GM12878 (cell line): ENCODE measurements around the gene CIPC. TPM values are rescaled to one million over a fixed set of nuclear protein-coding genes. Genes with fewer than 3 reads are reported as not detected.

Source experiments
- ATAC-seq: fragments of 200-7000 bp; cut with Tn5 transposase; 3 replicates; pipeline ENCODE4 v1.9.1; 2020; ENCODE audit warnings: mild to moderate bottlenecking, moderate library complexity
- BruUV-seq: library from RNA; stranded (reverse); fragments of 400-500 nt; replicated peaks from 2 replicates; lab custom pipeline; 2021; lab: Mats Ljungman, UMichigan
- CTCF ChIA-PET: fragments of 300-600 bp; sonication (Branson Sonifier 250); formaldehyde crosslinking; extraction: SDS; loops from one replicate; lab custom pipeline; 2021; ENCODE audit warnings: inconsistent platforms; lab: Yijun Ruan, JAX
- POLR2A ChIA-PET: fragments of 350-600 bp; formaldehyde crosslinking; extraction: SDS; loops from one replicate; lab custom pipeline; 2021; ENCODE audit warnings: inconsistent platforms; lab: Charles Lee
- RAD21 ChIA-PET: fragments of 300-600 bp; sonication (Branson Sonifier 250); formaldehyde crosslinking; loops from one replicate; lab custom pipeline; 2023; ENCODE audit warnings: antibody characterized with exemption; ENCODE audit not compliant: unreplicated experiment; lab: Charles Lee
- SMC1A ChIA-PET: fragments of 300-600 bp; sonication (Branson Sonifier 250); formaldehyde crosslinking; loops from one replicate; lab custom pipeline; 2023; ENCODE audit not compliant: unreplicated experiment, uncharacterized antibody; lab: Charles Lee
- DNase-seq: peaks from one replicate; pipeline ENCODE4 v3.0.0-alpha.2; 2011; ENCODE audit warnings: low read depth, low spot score
- FAIRE-seq: peaks from 3 replicates; lab custom pipeline; 2011; peaks lifted over from hg19 to GRCh38; lab: Jason Lieb, UNC
- H2AFZ ChIP-seq: 2 replicates; pipeline ENCODE4 v1.6.0; 2011; ENCODE audit warnings: low read depth, low read length, control low read depth; ENCODE audit not compliant: control insufficient read depth
- H3K27ac ChIP-seq: 2 replicates; pipeline ENCODE4 v1.5.1; 2011; ENCODE audit warnings: control low read depth; ENCODE audit not compliant: control insufficient read depth, insufficient read depth
- H3K27me3 ChIP-seq, 2 experiments: replicated peaks in 1 of 2; 2 replicates each; pipeline versions ENCODE4 v1.6.0 to v1.6.1; 2011; ENCODE audit warnings: low read length in 1 of 2; ENCODE audit not compliant: control insufficient read depth in 2 of 2, insufficient read depth in 2 of 2
- H3K36me3 ChIP-seq, 2 experiments: 2 replicates each; pipeline ENCODE4 v1.5.1; 2011; ENCODE audit warnings: low read length in 1 of 2; ENCODE audit not compliant: control insufficient read depth in 2 of 2, insufficient read depth in 2 of 2
- H3K4me1 ChIP-seq: 2 replicates; pipeline ENCODE4 v1.6.1; 2011; ENCODE audit warnings: mild to moderate bottlenecking, low read length, moderate library complexity, mixed read lengths; ENCODE audit not compliant: control insufficient read depth, insufficient read depth
- H3K4me2 ChIP-seq: 2 replicates; pipeline ENCODE4 v1.6.0; 2011; ENCODE audit warnings: control low read depth; ENCODE audit not compliant: control insufficient read depth, insufficient read depth
- H3K4me3 ChIP-seq: fragments of 200-600 bp; sonication (generic); 2 replicates; pipeline ENCODE4 v1.5.1; 2016
- H3K79me2 ChIP-seq: 2 replicates; pipeline ENCODE4 v1.6.0; 2011; ENCODE audit warnings: low read length; ENCODE audit not compliant: control insufficient read depth, insufficient read depth
- H3K9ac ChIP-seq: 2 replicates; pipeline ENCODE4 v1.8.0; 2011; ENCODE audit warnings: low read length, control low read depth, mixed read lengths; ENCODE audit not compliant: control insufficient read depth, insufficient read depth
- H3K9me3 ChIP-seq: replicated peaks from 3 replicates; pipeline ENCODE4 v1.5.1; 2011; ENCODE audit warnings: mild to moderate bottlenecking, low read length; ENCODE audit not compliant: control insufficient read depth, insufficient read depth
- H4K20me1 ChIP-seq: 2 replicates; pipeline ENCODE4 v1.6.0; 2011; ENCODE audit not compliant: control insufficient read depth, insufficient read depth
- BCL11A ChIP-seq: IDR thresholded peaks from 2 replicates; pipeline ENCODE4 v1.6.1; 2011; ENCODE audit warnings: low read depth, low read length
- CTCF ChIP-seq, 3 experiments: IDR thresholded peaks in 2 of 3; conservative IDR thresholded peaks in 1 of 3; 2 replicates each; pipeline ENCODE4 v1.5.1; 2011; ENCODE audit warnings: low read depth in 3 of 3, low read length in 3 of 3, mild to moderate bottlenecking in 3 of 3, control low read depth in 2 of 3, moderate library complexity in 2 of 3, inconsistent platforms in 1 of 3, mixed read lengths in 1 of 3; ENCODE audit not compliant: control insufficient read depth in 2 of 3, insufficient read depth in 1 of 3; ENCODE audit errors: extremely low read depth in 1 of 3
- MEF2B ChIP-seq: fragments of 450-650 bp; IDR thresholded peaks from 2 replicates; pipeline ENCODE4 v1.6.1; 2018; ENCODE audit warnings: mild to moderate bottlenecking, moderate library complexity; ENCODE audit not compliant: partially characterized antibody, poor library complexity, severe bottlenecking
- PAX5 ChIP-seq: IDR thresholded peaks from 2 replicates; pipeline ENCODE4 v1.6.1; 2011; ENCODE audit warnings: low read depth, low read length, borderline replicate concordance
- RAD21 ChIP-seq: IDR thresholded peaks from 2 replicates; pipeline ENCODE4 v1.6.1; 2011; ENCODE audit warnings: mild to moderate bottlenecking, low read depth, low read length, moderate library complexity; ENCODE audit not compliant: insufficient read depth
- RFX5 ChIP-seq: IDR thresholded peaks from 2 replicates; pipeline ENCODE4 v1.6.1; 2011; ENCODE audit warnings: low read depth, low read length, improper control_type of control experiment
- SIX5 ChIP-seq: IDR thresholded peaks from 2 replicates; pipeline ENCODE4 v1.6.1; 2011; ENCODE audit warnings: mild to moderate bottlenecking, low read depth, low read length, moderate library complexity; ENCODE audit not compliant: severe bottlenecking
- SMARCA5 ChIP-seq: fragments of 450-650 bp; IDR thresholded peaks from 2 replicates; pipeline ENCODE4 v1.6.1; 2017; ENCODE audit warnings: mild to moderate bottlenecking
- SMC3 ChIP-seq: IDR thresholded peaks from 2 replicates; pipeline ENCODE4 v1.6.1; 2011; ENCODE audit warnings: low read length, improper control_type of control experiment, borderline replicate concordance
- SREBF1 ChIP-seq: IDR thresholded peaks from 2 replicates; pipeline ENCODE4 v1.6.1; 2012; ENCODE audit warnings: mild to moderate bottlenecking, low read length
- SUZ12 ChIP-seq: fragments of 200-600 bp; sonication (generic); IDR thresholded peaks from one replicate; pipeline ENCODE4 v1.6.1; 2018; ENCODE audit warnings: antibody characterized with exemption, mild to moderate bottlenecking; ENCODE audit not compliant: unreplicated experiment
- ZBTB11 ChIP-seq: fragments of 450-650 bp; formaldehyde crosslinking; IDR thresholded peaks from 2 replicates; pipeline ENCODE4 v1.5.0; 2022; ENCODE audit warnings: mild to moderate bottlenecking, missing genetic modification characterization
- ZNF217 ChIP-seq: fragments of 450-650 bp; IDR thresholded peaks from 2 replicates; pipeline ENCODE4 v1.6.1; 2017; ENCODE audit warnings: antibody characterized with exemption, mild to moderate bottlenecking
- WGBS: methylation state at CpG from one replicate; pipeline ENCODE4 v1.1.6; 2016; ENCODE audit warnings: low lambda C conversion rate; ENCODE audit not compliant: insufficient replicate concordance, insufficient coverage; ENCODE audit errors: missing lambda C conversion rate; 5-methylcytosine and 5-hydroxymethylcytosine counted together
- in situ Hi-C: fragments of 300-500 bp; cut with MboI; formaldehyde crosslinking; loops from 9 replicates; pipeline ENCODE4 v1.14.3; 2018; ENCODE audit warnings: mixed read lengths
- intact Hi-C: fragments of 100-400 bp; cut with micrococcal nuclease; formaldehyde crosslinking; loops from one replicate; pipeline ENCODE4 v1.14.2; 2022; ENCODE audit not compliant: unreplicated experiment
- polyA plus RNA-seq, 11 experiments: library from polyadenylated mRNA; depleted of rRNA in 4 of 11; unstranded in 6 of 11; stranded (reverse) in 5 of 11; fragments of >200 nt; fragmentation: Nextera tagmentation in 4 of 11; fragmentation: Illumina TruSeq in 1 of 11; extraction: Ambion mirVana in 4 of 11; extraction: Trizol in 1 of 11; gene quantifications; 1 replicate in 1 of 11; 2 replicates in 10 of 11; pipeline versions ENCODE4 v1.2.1 to v1.2.3, GENCODE V29; 2011 to 2016; ENCODE audit warnings: inconsistent platforms in 2 of 11, missing spikeins in 2 of 11, low read depth in 1 of 11
- total RNA-seq, 4 experiments: library from RNA; depleted of rRNA in 3 of 4; stranded (reverse); fragments of >200 nt in 3 of 4; fragmentation: Illumina TruSeq in 1 of 4; extraction: Trizol in 1 of 4; gene quantifications; 2 replicates each; pipeline versions ENCODE4 v1.2.1 to v1.2.3, GENCODE V29; 2013 to 2021

Gene CIPC
- total and polyA plus RNA-seq, 10 of the 15 experiments (the other 5 are each of a cell fraction or from before 2014, with no cell fraction given): 5.6 to 29.5 (median 16.5) TPM

GRCh38 chr14:77151918-77152588 lies 54.0 kb downstream of the CIPC start:
- ATAC-seq: peak; percentile 91
- intact Hi-C loops (loop anchor here (2.0 to 10.0 kb wide), 5 partner anchors 60 to 393 kb away; partner anchors contain the start of genes AHSA1 and VIPAS39), in situ Hi-C loops (loop anchor here (5.0 kb wide), 1 partner anchor 165 kb away; no protein-coding TSS in a partner anchor)
- no peaks in the 10 kb centered on the region for H3K79me2 ChIP-seq
- H3K27ac ChIP-seq: no peak overlapping the region
- no peak overlapping the region for H3K4me3 ChIP-seq
- ChIA-PET CTCF (interaction anchor here (0.5 to 7.7 kb wide), 42 partner anchors 8 to 712 kb away, joined by 3 to 159 read pairs (median 4); partner anchors contain the start of gene ZDHHC22), POLR2A (no interaction called here), RAD21 (interaction anchor here (0.6 to 3.4 kb wide), 17 partner anchors 26 to 402 kb away, joined by 3 to 48 read pairs (median 4); no protein-coding TSS in a partner anchor)
- DNase-seq: no peak
- H3K9me3 ChIP-seq: no peaks in the 10 kb centered on the region
- no peak overlapping the region for H3K4me2 ChIP-seq
- no peak for FAIRE-seq
- no peak overlapping the region for H2AFZ ChIP-seq
- H3K27me3 ChIP-seq: peaks cover 0 to 2% of the 10 kb centered on the region in 2 experiments; a peak in 2 of 4 replicates
- TF ChIP-seq SREBF1: no peak
- TF ChIP-seq SMC3: peak; percentile 17; the same call in 1 of the 2 replicates
- TF ChIP-seq SUZ12: no peak
- no peak for TF ChIP-seq PAX5
- TF ChIP-seq CTCF (IDR thresholded peaks at IDR 0.05 in 2 of 3, conservative IDR thresholded peaks at IDR 0.05 in 1 of 3; ENCODE audit: control insufficient read depth in 2 of 3, extremely low read depth in 1 of 3, insufficient read depth in 1 of 3, low read depth in 3 of 3, low read length in 3 of 3): peak in 2 of 3 experiments; percentile 7 to 41; a peak in 3 of 6 replicates
- peak; percentile 54; the same call in 1 of the 2 replicates for TF ChIP-seq SMARCA5
- TF ChIP-seq ZNF217: no peak
- no peak for TF ChIP-seq ZBTB11 (CRISPR knock-in tag)
- TF ChIP-seq MEF2B: no peak
- TF ChIP-seq SIX5: no peak
- TF ChIP-seq RAD21: peak; percentile 58
- TF ChIP-seq BCL11A: no peak
- no peak for TF ChIP-seq RFX5
- TF ChIP-seq, all 136 proteins: peak for 4
- WGBS: 0% methylated on average over 2 of the region's 2 CpGs
- H3K9ac ChIP-seq: no peak overlapping the region
- no peaks in the 10 kb centered on the region for H3K4me1 ChIP-seq
- no peaks in the 10 kb centered on the region for H4K20me1 ChIP-seq
- H3K36me3 ChIP-seq: no peaks in the 10 kb centered on the region
- SMC1A ChIA-PET: interaction anchor here (0.6 to 5.3 kb wide), 15 partner anchors 15 to 390 kb away, joined by 3 to 45 read pairs (median 4); no protein-coding TSS in a partner anchor
- BruUV-seq: no TSS peak
